SW 1271 (cell line): Measurements from ENCODE around the gene TMEM168.
"Not testable (repeated sequence)": the region's sequence is repeated elsewhere in the genome, so short reads cannot be mapped to it uniquely, and the experiment has no call there.

ENCODE experiments used
- DNase-seq, 2 experiments: peaks; one replicate each; lab custom pipeline; 2025; lab: John Stamatoyannopoulos, UW

The TMEM168 gene

DNA sequence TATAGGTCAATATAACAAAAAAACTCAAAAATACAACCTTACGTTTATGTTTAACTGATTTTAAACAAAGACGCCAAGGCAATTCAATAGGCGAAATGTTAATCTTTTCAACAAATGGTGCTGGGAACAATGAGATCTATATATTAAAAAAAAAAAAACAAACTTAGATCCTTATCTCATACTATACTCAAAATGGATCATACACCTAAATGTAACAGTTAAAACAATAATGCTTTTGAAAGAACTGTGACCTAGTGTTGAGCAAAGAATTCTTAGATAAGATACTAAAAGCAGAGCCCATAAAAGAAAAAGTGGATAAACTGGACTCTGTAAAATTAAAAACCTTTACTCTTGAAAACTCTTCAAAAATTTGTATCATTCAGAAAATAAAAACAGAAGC is 8.6 kb downstream of the TMEM168 start:
- DNase-seq, result no peak

DNA sequence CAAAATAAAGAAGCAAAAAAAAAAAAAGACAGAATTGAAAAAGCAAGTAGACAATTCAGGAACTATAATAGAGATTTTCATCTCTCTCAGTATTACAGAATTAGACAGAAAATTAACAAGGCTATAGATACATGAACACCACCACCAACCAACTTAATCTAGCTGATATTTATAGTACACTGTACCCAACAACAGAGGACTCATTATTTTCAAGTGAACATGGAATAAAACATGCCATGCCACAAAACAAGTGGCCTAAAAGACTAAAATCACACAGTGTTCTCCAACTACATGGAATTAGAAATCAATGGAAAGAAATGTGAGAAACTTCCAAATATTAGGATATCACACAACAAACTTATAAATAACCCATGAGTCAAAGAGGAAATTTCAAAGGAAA is 9.1 kb downstream of the TMEM168 start:
- no peak for DNase-seq

DNA sequence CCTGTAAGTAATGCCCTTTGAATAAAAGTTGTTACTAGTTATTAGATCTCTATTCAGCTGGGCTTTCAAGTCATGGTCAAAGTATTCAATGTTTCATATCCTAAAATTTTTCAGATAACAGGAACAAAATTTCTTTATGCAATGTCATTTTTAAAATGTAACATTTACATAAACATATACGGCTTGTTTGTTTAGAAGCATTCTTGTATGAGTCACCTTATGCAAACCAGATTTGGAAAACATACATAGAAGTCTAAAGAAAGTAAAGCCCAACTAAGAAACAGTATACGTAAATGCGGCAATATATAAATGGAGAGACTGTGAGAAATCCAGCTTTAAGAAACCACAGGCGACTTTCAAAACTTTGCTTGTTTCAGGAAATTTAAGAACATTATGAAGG is 10.5 kb downstream of the TMEM168 start:
- no peak for DNase-seq

DNA sequence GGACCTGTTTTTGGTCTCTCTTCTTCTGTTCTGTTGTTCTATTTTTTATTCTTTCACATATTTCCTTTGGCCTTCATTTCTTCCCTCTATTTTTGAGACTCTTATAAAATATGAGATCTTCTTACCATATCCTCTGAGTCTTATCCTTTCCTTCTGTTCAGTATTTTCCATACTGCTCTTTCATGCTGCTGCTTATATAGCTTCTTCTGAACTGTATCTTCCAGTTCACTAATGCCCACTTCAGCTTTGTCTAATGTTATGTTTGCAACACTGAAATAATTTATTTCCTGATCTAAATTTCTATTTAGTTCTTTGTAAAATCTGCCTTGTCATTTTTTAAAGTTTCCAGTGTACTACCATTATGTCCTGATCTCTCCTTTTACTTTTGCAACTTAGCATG is 12.8 kb downstream of the TMEM168 start:
- DNase-seq, result no peak

DNA sequence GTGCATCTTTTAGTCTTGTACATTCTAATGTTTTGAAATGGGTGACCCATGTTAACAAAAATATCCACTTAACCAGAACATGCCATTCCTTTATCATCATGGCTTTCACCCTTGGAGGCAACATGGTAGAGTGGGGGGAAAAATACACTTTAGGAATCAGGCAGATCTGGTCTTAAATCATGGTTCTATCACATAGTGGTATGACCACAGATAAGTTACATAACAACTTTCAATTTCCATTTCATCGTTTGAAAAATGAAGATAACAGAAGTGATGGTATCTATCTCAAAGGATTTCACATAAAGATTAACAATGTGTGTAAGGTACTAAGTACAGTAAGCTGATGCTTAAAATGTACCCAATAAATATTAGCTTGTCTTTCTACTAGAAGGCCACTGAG is 19.0 kb downstream of the TMEM168 start:
- no peak for DNase-seq

DNA sequence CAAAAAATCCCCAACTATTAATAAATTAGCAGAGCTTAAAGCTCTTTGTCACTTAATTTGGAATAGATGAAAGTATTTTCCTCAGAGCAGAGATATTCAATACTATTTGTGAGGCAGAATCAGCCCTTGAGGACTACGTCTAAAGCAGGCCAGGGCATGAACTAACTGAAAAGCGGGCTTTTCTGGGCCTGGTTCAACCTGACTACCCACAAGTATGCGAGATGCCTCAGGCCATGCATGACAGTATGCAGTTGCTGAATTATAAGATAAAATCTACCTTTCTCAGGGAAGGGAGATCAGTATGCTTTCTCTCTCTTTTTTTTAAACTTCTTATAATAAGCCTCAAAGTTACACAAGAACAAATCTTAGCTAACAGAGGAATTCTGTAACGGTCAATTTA is 20.1 kb downstream of the TMEM168 start:
- DNase-seq, result no peak

DNA sequence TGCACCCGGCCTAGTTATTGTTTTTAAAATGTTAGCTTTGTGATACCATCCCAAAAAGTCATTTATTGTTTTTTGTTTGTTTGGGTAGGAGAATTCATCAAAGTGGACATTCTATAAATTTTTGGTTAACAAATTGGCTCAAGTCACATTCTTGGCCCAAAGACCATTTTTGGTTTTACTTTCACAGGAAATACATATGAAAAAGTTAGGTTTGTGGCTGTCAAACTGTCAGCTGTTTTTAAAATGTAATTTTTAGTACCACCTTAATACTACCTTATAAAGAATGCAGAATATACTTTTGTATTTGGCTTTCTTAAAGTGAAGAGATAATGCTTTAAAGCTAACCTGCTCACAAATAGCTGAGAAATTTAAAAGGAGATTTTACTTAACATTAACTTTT is 25.1 kb downstream of the TMEM168 start:
- DNase-seq, result no peak

DNA sequence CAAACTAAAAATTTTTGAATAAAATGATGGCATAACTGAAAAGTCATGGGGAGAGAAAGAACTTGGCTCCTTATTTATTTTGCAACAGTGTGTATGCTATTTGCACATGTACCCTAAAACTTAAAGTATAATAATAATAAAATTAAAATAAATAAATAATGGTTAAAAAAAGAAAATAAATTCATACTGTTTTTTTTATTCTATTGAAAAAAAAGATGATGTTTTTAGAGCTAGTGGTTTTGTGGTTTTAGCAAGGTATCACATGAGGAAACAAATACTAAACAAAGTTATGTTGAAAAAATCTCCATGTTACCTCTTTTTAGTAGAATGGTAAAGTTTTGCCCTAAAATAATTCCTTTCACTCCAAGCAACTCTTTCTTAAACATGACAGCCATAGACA is 26.2 kb downstream of the TMEM168 start:
- no peak for DNase-seq

DNA sequence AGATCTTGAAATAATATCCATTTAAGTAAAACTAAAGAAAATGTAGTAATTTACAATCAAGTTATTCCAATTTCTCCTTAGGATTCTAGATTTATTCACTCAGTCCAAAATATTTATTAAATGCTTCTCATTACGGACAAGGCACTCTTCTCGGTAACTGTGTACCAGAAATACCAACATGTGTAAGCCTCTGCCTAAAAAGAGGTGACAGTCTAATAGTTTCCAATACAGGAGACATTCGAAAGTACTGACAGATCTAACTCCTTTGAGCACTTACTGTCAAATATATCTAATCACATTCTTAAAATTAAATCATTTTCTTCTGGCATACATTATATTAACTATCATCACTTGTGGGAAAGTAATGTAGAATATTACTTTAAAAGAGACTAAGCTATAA is 26.9 kb downstream of the TMEM168 start:
- no peak for DNase-seq

DNA sequence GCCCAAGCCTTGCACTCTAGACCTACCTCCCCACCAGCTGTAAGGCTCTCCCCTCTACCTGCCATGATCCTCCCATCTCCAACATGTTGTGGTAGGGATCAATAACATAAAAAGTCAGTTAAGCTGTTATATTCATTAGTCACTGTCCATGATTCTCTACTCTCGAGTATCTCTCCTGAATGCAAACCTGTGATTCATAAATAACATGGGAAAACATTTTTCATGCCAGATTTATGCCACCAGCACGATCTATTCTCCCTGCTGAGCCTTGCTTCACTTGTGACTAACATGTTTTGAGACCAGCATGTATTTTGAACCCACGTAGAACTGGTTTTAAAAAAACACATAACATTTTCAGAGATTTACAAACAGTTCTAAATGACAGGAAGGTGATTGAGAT is 30.3 kb downstream of the TMEM168 start:
- no peak for DNase-seq

DNA sequence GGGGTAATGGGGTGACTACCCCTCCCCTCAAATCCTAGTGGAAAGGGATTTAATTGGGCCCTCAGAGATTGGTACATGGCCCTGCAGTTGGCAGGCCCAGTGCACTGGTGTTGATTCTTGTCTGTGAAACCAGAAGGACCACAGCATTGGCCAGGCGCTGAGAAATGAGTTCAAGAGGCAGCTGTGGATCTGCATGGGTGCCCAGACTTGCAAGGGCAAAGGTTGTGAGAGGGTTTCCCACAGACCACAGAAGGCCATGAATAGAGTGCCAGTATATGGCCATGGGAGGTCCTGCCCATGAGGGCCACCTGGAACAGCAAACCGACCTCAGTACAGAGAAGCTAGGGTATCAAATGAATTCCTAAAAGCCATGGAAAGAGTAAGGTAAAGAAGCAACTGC is 32.9 kb downstream of the TMEM168 start:
- no peak for DNase-seq

DNA sequence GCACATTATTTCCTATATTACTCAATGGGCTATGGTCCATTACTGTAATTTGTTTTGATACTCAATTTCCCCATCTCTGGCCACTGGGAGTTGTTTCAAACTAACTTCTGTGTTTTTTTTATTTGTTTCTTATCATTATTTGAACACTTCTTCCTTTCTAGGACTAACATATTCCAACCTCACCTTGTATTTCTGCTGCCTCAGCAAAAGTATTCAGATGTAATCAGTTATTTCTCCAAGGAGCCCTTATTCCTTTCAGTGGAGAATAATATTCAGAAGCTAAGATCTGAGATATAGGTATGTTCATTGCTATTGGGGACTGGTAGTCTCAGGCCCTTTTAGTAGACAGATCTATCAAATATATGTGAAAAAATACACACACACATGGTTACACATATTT is 36.9 kb downstream of the TMEM168 start:
- DNase-seq, result no peak

DNA sequence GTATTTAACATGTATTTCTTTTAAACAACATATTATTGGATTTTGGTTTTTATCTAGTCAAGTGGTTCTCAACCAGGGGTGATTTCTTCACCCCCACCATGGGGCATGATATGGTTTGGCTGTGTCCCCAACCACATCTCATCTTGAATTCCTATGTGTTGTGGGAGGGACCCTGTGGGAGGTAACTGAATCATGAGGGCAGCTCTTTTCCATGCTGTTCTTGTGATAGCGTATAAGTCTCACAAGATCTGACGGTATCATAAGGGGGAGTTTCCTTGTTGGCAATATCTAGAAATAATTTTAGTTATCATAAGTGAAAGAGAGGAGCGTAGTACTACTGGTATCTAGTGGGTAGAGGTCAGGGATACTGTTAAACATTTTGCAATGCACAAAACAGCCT is 37.6 kb downstream of the TMEM168 start:
- DNase-seq, result no peak

DNA sequence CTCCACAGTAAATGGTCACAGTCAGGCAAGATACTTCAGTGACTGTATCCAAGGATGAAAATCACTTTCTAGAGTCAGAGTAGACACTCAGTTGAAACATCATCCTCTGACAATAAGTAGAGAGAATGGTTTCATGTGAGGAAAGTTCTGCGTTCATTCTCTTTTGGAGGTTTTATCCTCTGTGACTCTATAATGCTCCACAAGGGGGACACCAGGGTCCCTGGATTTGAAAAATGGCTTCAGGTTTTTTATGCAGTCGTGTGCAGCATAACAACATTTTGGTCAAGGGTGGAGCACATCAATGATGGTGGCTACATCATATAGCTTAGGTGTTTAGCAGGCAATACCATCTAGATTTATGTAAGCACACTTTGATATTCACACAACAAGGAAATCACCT is 40.4 kb downstream of the TMEM168 start:
- DNase-seq, result no peak

DNA sequence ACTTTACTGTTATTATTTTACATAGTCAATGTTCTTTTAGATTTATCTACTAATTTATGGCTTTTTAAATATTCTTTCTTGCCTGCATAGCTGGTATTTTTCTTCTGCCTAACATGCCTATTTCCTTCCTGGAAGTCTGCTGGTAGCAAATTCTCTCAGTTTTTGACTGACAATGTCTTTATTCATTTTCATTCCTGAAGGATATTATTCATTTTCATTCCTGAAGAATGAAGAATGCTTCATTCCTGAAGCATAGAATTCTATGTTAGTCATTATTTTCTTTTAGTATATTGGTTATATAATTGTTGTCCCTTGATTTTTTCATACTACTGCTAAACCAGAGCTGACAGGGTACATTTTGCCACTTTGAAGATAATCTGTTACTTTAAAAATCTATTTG is 41.8 kb downstream of the TMEM168 start:
- no peak for DNase-seq

DNA sequence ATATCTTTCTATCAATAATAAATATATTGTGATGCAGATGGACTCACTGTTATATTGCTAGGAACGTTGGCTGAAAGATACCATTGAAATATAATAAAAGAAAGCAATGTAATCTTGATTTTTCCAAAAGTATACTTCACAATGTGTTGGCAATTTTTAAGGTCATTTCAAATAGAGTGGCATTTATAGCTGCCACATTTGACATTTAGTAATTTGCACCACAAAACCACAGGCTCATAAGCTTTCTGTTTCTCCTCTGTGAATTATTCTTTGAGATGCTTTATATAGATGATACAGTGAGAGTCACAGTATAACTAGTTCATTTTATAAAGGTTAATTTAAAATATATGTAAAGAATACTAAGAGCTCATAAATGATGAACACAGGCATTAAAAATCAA is 44.6 kb downstream of the TMEM168 start:
- DNase-seq, result no peak

DNA sequence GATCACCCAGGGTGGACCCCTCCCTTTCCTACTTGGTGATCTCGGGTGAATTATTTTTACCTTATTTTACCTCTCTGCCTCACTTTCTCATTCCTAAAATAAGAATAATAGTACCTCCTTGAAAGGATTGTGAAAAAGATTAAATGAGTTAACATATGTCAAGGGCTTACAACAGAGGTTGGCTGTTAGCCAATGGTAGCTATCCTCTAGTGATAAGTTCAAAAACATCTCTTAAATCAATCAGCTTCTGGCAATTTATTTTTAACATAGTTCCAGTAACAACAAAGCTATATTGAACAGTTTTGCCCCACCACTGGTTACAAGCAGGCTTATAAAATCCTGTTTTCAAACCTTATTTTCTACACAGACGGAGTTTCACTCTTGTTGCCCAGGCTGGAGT is 45.4 kb downstream of the TMEM168 start:
- DNase-seq, result no peak

DNA sequence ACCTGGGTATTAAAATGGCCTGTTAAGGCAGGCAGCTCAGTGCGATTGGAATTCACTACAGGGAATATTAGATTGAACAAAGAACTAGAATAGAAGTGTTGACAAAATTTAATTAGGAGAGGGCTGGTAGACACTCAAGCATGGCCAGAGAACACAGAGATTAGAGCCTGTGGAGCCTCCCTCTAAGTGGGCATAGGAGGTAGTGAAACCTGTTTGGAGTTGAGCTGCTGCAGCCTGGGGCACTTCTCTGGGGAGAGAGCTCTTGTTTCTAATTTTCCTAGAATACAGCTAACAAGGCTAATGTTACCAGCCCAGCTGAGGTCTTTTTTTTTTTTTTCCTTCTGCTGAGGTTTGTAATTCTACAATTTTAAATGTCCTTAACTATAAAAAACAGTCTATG is 46.4 kb downstream of the TMEM168 start:
- DNase-seq, result no peak

DNA sequence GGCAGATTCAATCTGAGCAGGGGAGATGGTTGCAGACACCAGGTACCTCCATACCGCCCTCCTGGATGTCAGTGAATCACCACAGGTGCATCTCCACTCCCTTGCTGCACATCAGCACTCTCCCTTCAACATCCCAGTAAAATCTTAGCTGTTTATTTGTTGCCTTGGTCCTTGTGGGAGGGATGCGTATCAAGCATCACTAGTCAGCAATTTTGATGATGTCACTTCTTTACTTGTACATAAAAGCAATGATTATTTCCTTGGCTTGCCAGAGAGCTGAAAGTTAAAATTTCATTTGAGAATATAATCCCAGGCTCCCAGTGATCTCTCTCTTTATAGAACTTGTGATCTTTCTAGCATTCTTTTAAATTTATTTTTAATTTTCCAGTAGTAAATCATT is 49.5 kb downstream of the TMEM168 start:
- no peak for DNase-seq

DNA sequence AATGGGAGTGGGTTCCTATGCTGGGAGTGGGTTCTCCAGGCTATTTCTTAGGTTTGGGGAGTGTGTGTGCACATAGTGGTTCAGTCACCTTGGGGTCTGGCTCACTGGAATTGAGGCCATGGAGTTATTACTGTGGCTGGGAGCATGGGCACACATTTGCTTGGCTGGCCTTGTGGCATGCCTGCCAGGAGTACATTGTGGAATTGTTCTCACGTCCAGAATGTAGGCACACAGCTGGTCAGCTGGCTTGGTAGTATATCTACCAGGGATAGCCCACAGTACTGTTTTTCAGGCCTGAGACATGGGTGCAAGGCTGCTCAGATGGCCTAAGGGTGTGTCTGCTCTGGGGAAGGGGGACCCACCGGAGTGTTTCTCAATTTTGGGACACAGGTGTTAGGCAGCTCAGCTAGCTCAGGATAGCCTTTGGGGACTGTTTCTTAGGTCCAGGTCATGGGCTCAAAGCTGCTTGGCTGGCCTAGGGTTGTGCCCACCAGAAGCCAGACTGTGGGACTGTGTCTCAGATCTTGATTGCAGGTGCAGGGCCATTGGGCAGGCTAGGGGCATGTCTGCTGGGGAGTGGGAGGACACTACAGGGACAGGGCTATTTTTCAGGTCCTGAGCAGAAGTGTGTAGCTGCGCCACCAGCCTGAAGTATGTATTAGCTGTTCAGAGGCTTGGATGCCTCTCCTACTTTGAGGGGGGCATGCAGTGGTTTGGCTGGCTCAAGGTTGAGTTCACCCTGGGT is 50.6 kb downstream of the TMEM168 start:
- no peak for DNase-seq

DNA sequence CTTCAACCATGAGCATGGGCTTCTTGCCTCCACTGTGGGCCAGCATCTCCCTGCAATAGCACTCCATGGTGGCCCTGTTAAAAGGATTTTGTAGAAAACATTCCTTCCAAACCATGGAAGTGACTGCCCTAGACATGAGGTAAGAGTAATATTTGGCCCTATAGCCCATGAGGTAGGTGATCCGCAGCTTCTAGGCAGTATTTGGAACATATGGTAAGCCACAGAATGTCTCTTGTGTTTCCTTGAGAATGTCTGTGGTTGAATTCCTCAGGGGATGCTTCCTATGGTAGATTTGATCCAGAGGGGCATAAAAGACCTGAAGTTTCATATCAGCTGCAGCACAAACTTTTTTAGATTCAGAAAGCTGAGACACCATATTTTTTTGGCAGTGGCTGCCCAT is 54.9 kb downstream of the TMEM168 start:
- DNase-seq, result no peak

DNA sequence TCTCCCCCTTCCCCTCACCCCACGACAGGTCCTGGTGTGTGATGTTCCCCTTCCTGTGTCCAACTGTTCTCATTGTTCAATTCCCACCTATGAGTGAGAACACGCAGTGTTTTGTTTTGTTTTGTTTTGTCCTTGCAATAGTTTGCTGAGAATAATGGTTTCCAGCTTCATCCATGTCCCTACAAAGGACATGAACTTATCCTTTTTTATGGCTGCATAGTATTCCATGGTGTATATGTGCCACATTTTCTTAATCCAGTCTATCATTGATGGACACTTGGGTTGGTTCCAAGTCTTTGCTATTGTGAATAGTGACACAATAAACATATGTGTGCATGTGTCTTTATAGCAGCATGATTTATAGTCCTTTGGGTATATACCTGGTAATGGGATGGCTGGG is 58.9 kb downstream of the TMEM168 start:
- DNase-seq, result not testable (repeated sequence)

DNA sequence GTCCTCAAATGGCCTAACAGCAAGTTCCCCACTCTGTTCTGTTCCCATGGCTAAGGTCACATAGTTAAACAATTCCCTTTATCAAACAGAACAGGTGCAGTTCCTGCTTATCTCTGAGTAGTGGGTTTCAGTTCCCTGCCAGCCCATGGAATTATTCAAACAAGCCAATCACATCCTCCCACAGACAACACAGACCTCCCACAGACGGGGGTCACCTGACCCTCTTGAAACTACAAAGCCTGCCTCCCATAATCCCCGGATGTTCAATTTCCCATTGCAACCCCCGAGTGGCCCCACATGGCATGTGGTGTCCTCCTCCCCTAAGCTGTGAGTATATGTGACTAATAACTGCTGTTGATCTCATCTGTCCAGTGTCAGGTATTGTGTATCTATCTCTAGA is 64.1 kb downstream of the TMEM168 start:
- no peak for DNase-seq

DNA sequence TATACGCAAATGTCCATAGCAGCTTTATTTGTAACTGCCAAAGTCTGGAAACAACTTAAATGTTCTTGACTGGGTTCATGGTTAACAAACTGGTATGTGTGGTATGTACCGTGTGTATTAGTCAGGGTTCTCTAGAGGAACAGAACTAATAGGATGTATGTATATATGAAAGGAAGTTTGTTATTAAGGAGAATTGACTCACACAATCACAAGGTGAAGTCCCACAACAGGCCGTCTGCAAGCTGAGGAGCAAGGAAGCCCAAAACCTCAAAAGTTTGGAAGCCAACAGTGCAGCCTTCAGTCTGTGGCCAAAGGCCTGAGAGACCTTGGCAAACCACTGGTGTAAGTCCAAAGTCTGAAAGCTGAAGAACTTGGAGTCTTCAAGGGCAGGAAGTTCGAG is 66.8 kb downstream of the TMEM168 start:
- DNase-seq, result no peak

DNA sequence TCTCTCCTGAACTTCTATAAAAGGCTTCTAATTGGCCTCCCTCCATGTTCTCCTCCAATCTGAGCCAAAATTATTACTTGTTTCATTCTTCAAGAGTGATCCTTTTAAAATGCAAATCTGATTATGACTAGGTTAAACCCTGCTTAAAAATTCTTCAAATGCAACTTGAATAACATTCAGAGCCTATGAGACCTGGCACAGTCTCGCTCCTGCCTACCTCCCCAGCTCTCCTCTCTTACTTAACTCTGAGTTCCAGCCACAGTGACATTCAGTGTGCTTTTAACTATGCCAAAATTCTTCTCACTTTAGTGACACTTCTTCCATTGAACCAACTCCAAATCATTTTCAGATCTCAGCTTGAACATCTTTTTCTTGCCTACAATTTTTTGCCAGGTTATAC is 68.8 kb downstream of the TMEM168 start:
- no peak for DNase-seq
